Measurements from ENCODE around the gene SIKE1.

DNA sequence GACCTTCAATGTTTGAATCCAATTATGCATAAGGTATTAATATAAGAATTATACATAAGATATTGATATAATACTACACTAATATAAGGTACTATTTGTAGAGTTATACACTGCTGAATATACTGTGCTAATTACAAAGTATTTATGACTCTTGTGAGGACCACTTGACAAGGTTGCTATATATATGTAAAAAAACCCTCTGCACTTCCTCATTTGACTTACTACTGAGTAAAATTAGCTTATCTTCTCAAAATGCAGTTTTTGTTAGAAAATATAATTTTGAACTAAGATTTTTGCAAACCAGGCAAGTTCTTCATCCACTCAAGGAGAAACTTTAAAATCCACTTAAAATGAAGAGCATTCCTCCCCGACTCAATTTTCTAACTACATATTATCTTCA, 8.5 kb downstream of the SIKE1 start:
- TF ChIP-seq CTCF (conservative IDR thresholded peaks at IDR 0.05; ENCODE audit: low read depth, low read length) (no peak), EZH2 (IDR thresholded peaks at IDR 0.05; ENCODE audit: borderline replicate concordance, low read depth, low read length, poor library complexity, severe bottlenecking) (no peak)

Measured in A673 (cell line).